GM19193 (cell line): Measurements from ENCODE around the gene LEMD2.

ENCODE experiments used
- POLR2A ChIP-seq: IDR thresholded peaks from 4 replicates; pipeline ENCODE4 v1.6.1; 2011; ENCODE audit not compliant: insufficient read depth, insufficient read length; ENCODE audit errors: extremely low read depth

LEMD2 gene

GRCh38 chr6:33737267-33738026 lies 51.5 kb downstream of the LEMD2 start:
- TF ChIP-seq POLR2A, result no peak

- TF ChIP-seq POLR2A, result no peak
Measured at GRCh38 chr6:33735216-33735615, 53.7 kb downstream of the LEMD2 start.

GRCh38 chr6:33733709-33734007 lies 55.3 kb downstream of the LEMD2 start:
- TF ChIP-seq POLR2A, result no peak

- TF ChIP-seq POLR2A, result no peak
Measured at GRCh38 chr6:33732817-33733708, 55.9 kb downstream of the LEMD2 start.

- TF ChIP-seq POLR2A, result no peak
Measured at GRCh38 chr6:33732385-33732784, 56.5 kb downstream of the LEMD2 start.

GRCh38 chr6:33731751-33732282 lies 57.1 kb downstream of the LEMD2 start:
- TF ChIP-seq POLR2A, result no peak

GRCh38 chr6:33731035-33731434 lies 57.9 kb downstream of the LEMD2 start:
- no peak for TF ChIP-seq POLR2A

- TF ChIP-seq POLR2A, result no peak
Measured at GRCh38 chr6:33730611-33731010, 58.3 kb downstream of the LEMD2 start.

GRCh38 chr6:33729059-33729458 lies 59.9 kb downstream of the LEMD2 start:
- TF ChIP-seq POLR2A, result no peak

GRCh38 chr6:33728438-33728837 lies 60.5 kb downstream of the LEMD2 start:
- TF ChIP-seq POLR2A, result no peak

GRCh38 chr6:33727932-33728331 lies 61.0 kb downstream of the LEMD2 start:
- no peak for TF ChIP-seq POLR2A

GRCh38 chr6:33727126-33727525 lies 61.8 kb downstream of the LEMD2 start:
- no peak for TF ChIP-seq POLR2A

GRCh38 chr6:33726696-33727095 lies 62.2 kb downstream of the LEMD2 start:
- no peak for TF ChIP-seq POLR2A

GRCh38 chr6:33725891-33726673 lies 62.8 kb downstream of the LEMD2 start:
- no peak for TF ChIP-seq POLR2A

GRCh38 chr6:33725222-33725621 lies 63.7 kb downstream of the LEMD2 start:
- TF ChIP-seq POLR2A, result no peak
